Fibroblast of villous mesenchyme (primary cell): ENCODE results near the gene TSPAN16. TPM values are rescaled to one million over a fixed set of nuclear protein-coding genes. Genes with fewer than 3 reads are reported as not detected.

Experiments
- DNase-seq: peaks from one replicate; pipeline ENCODE4 v3.0.0-alpha.2; 2010; ENCODE audit warnings: low read depth
- H3K4me3 ChIP-seq: 2 replicates; pipeline ENCODE4 v1.5.1; 2011; ENCODE audit warnings: low read depth, mild to moderate bottlenecking, low read length
- total RNA-seq: library from RNA; depleted of rRNA; stranded (reverse); fragments of >200 nt; gene quantifications from 2 replicates; pipeline ENCODE4 v1.2.3, GENCODE V29; 2012
- TF ChIP-seq, protein P1 (sequence below): IDR thresholded peaks from 2 replicates; pipeline ENCODE4 v1.5.1; 2012; ENCODE audit warnings: low read depth, mild to moderate bottlenecking, low read length; ENCODE audit not compliant: insufficient read depth

Gene TSPAN16
- total RNA-seq, 1 donor, result not detected

- TF ChIP-seq, protein P1, sequence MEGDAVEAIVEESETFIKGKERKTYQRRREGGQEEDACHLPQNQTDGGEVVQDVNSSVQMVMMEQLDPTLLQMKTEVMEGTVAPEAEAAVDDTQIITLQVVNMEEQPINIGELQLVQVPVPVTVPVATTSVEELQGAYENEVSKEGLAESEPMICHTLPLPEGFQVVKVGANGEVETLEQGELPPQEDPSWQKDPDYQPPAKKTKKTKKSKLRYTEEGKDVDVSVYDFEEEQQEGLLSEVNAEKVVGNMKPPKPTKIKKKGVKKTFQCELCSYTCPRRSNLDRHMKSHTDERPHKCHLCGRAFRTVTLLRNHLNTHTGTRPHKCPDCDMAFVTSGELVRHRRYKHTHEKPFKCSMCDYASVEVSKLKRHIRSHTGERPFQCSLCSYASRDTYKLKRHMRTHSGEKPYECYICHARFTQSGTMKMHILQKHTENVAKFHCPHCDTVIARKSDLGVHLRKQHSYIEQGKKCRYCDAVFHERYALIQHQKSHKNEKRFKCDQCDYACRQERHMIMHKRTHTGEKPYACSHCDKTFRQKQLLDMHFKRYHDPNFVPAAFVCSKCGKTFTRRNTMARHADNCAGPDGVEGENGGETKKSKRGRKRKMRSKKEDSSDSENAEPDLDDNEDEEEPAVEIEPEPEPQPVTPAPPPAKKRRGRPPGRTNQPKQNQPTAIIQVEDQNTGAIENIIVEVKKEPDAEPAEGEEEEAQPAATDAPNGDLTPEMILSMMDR, result no peak
- H3K4me3 ChIP-seq, result no peak overlapping the region
- no peak for DNase-seq
These were observed 44.2 kb upstream of the TSPAN16 start for GRCh38 chr19:11251650-11252314.

DNA sequence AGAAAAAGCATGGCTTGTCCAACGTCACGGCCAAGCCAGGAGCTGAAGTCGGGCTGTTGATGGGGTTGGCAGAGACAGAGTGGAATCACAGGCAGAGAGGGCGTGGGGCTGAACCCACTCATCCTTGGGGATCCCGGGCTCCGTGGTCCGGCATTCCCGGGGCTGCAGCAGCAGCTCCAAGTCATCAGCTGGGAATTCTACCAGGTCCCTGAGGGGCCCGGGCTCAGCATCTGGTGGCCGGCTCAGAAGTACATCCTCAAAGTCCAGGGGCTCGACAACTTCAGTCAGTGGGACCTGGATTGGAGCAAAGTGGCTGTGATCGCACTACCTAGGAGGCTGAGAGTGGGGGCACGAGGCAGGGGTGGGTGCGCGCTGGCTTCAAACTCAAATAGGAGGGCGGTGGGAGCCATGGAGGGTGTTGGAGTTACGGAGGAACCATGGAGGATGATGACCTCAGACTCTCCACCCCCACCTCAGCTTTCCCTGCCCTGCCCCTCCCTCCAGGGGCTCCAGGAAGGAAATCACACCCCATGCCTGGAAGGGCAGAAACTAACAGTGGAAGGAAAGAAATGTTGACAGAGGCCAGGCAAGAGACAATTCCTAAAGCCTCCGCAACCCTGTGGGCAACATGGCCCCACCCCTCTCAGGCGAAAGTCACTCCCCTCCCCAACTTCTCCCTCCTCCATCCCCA lies 43.1 kb upstream of the TSPAN16 start:
- TF ChIP-seq, protein P1, result no peak
- no peak for DNase-seq

DNA sequence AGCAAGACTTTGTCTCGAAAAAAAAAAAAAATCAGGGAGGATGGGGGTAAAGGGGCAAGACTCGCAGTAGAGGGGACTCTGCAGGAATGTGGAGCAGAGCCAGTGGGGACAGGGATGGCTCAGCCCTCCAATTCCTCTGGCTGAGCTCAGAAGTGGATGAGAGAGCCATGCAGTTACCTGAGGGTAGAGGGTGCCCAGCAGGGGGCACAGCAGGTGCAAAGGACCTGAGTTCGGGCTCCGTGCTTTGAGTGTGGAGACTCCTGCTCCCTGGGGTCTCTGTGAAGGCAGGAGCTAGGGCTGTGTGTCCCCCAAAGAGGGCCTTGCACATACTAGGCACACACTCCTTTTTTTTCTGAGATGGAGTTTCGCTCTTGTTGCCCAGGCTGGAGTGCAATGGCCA lies 41.3 kb upstream of the TSPAN16 start:
- no peak for DNase-seq
- TF ChIP-seq, protein P1, result no peak
- no peak overlapping the region for H3K4me3 ChIP-seq

More for the DNA sequence above, 43.1 kb upstream of the TSPAN16 start:
- H3K4me3 ChIP-seq, result no peak overlapping the region

GRCh38 chr19:11256189-11256588 lies 39.8 kb upstream of the TSPAN16 start:
- no peak overlapping the region for H3K4me3 ChIP-seq
- TF ChIP-seq, protein P1, result no peak
- peak; percentile 55 for DNase-seq

DNA sequence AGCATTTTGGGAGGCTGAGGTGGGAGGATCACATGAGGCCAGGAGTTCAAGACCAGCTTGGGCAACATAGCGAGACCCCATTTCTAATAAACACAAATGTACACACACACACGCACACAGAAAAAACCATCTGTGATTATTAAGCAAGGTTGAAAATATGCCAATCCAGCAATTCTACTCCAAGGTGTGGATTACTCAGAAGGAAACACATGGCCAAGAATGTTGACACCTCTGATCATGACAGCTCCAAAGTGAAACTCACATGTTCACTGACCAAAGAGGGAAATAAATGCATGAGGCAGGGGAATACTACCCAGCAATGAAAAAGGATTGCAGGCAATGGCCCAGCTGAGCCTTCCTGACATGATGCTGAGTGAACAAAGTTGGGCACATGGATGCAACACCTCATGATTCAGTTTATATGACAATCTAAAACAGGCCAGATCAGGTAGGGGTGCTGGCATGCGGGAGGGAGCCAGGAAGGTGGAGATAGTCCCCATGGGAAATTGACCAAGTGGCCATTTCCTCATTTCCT lies 38.0 kb upstream of the TSPAN16 start:
- TF ChIP-seq, protein P1, result no peak
- H3K4me3 ChIP-seq, result no peak overlapping the region
- DNase-seq, result no peak

DNA sequence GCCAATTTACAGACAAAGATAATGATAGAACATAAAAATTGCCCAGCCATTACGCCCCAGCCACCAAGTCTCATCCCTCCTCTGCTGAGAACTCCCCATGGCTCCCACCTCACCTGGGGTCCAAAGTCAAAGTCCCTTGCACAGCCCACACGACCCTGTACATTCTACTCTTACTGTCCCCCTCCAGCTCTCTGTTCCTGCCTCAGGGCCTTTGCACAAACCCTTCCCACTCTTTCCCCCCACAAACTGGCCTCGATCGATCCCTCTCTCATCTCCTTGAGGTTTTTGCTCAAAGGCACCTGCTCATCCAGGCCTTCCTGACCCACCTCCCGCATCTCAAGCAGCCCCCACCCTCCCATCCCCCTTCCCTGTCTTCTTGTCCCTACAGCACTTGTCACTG lies 35.0 kb upstream of the TSPAN16 start:
- no peak for DNase-seq
- TF ChIP-seq, protein P1, result no peak
- H3K4me3 ChIP-seq, result no peak overlapping the region
